Dendritic cell treated with granulocyte-macrophage colony-stimulating factor and Interleukin-4, amounts not matched to agents 40 ng/mL and 50 ng/mL, for 4 days (primary cell): Measurements from ENCODE around the gene UTP14C.
"Not testable (repeated sequence)": the region's sequence is repeated elsewhere in the genome, so short reads cannot be mapped to it uniquely, and the experiment has no call there.

ENCODE experiments used
- H3K27ac Mint-ChIP-seq: one replicate; pipeline ENCODE4 v1.8.0; 2022; ENCODE audit warnings: mild to moderate bottlenecking, mixed read lengths
- H3K27me3 Mint-ChIP-seq: one replicate; pipeline ENCODE4 v1.8.0; 2022; ENCODE audit warnings: mild to moderate bottlenecking, mixed read lengths
- H3K36me3 Mint-ChIP-seq: one replicate; pipeline ENCODE4 v1.8.0; 2022; ENCODE audit warnings: low read depth, mixed read lengths
- H3K4me1 Mint-ChIP-seq: one replicate; pipeline ENCODE4 v1.8.0; 2022; ENCODE audit warnings: low read depth, mixed read lengths
- H3K4me3 Mint-ChIP-seq: one replicate; pipeline ENCODE4 v1.8.0; 2022; ENCODE audit warnings: mild to moderate bottlenecking, moderate library complexity, mixed read lengths
- H3K9me3 Mint-ChIP-seq: one replicate; pipeline ENCODE4 v1.8.0; 2022; ENCODE audit warnings: mixed read lengths
- intact Hi-C: fragments of 100-400 bp; cut with micrococcal nuclease; formaldehyde crosslinking; loops from one replicate; pipeline ENCODE4 v1.15.0; 2022

Gene UTP14C

GRCh38 chr13:52024481-52024880 lies at the start of gene UTP14C:
TSS of gene UTP14C (plus strand) at chr13:52024691. CDS start at chr13:52028805, 4,114 bp downstream.
- Mint-ChIP-seq H3K4me3 (no peak within 1 kb of the TSS), H3K4me1 (peaks cover 6% of the 10 kb centered on the region), H3K9me3 (peaks cover 27% of the 10 kb centered on the region)

GRCh38 chr13:51976423-51976822 lies 48.1 kb upstream of the UTP14C start:
- no peak overlapping the region for H3K4me3 Mint-ChIP-seq
- no peaks in the 10 kb centered on the region for H3K9me3 Mint-ChIP-seq
- intact Hi-C loops = no loop called here
- H3K36me3 Mint-ChIP-seq = no peaks in the 10 kb centered on the region
- H3K27me3 Mint-ChIP-seq = no peaks in the 10 kb centered on the region
- no peak overlapping the region for H3K27ac Mint-ChIP-seq
- no peaks in the 10 kb centered on the region for H3K4me1 Mint-ChIP-seq

More at GRCh38 chr13:52024481-52024880, at the start of gene UTP14C:
- no peaks in the 10 kb centered on the region for H3K27me3 Mint-ChIP-seq
- peaks cover 92% of the 10 kb centered on the region for H3K36me3 Mint-ChIP-seq
- intact Hi-C loops = no loop called here
- H3K27ac Mint-ChIP-seq = no peak within 1 kb of the TSS

DNA sequence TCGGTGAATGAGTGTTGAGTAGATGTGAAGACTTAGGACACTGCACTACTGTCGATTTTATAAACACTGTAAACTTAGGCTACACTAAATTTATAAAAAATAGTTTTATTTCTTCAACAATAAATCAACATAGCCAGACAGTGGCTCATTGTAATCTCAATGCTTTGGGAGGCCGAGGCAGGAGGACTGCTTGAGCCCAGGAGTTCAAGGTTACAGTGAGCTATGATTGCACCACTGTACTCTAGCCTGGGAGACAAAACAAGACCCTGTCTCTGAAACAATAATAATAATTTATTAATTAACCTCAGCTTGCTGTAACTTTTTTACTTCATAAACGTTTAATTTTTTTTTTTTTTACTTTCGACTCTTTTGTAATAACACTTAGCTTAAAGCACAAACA lies 47.6 kb upstream of the UTP14C start:
- H3K36me3 Mint-ChIP-seq = no peaks in the 10 kb centered on the region
- H3K27ac Mint-ChIP-seq = no peak overlapping the region
- intact Hi-C loops = no loop called here
- H3K9me3 Mint-ChIP-seq = no peaks in the 10 kb centered on the region
- no peak overlapping the region for H3K4me3 Mint-ChIP-seq
- no peaks in the 10 kb centered on the region for H3K27me3 Mint-ChIP-seq
- H3K4me1 Mint-ChIP-seq = no peaks in the 10 kb centered on the region

- Mint-ChIP-seq H3K4me3 (no peak overlapping the region), H3K4me1 (no peaks in the 10 kb centered on the region), H3K36me3 (no peaks in the 10 kb centered on the region), H3K27ac (no peak overlapping the region), H3K27me3 (no peaks in the 10 kb centered on the region), H3K9me3 (no peaks in the 10 kb centered on the region)
- intact Hi-C loops = no loop called here
Measured at GRCh38 chr13:51977625-51978024, 46.9 kb upstream of the UTP14C start.

DNA sequence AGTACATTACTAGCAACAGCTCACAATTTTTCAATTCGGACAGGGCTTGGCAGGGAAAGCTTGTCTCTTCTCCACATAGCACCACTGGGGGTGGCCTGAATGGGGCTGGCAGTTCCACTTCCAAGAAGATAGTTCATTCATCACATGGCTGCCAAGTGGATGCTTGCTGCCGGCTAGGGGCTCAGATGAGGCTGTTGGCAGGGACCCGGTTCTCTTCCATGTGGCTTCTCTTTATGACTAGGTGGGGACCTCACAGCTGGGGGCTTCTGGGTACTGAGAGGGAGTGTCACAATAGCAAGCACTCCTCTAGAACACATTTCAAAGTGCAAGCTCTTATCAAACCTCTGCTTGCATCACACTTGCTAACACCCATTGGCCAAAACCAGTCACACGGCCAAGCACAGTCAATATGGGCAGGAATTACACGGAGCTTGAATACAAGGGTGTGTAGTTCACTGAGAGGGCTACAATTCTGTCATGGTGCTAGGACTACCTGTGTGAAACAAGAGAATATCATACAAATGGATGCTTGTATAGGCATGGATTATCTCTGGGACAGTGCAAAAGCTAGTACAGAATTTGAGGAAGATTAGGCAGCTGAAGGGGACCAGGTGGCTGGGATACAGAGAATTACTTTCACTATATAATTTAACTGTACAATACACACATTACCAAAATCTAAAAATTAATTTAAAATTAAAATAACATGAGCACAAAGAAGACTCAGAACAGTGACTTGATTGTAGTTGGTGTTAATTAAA lies 45.5 kb upstream of the UTP14C start:
- H3K4me3 Mint-ChIP-seq = no peak overlapping the region
- H3K4me1 Mint-ChIP-seq = no peaks in the 10 kb centered on the region
- H3K9me3 Mint-ChIP-seq = no peaks in the 10 kb centered on the region
- no peaks in the 10 kb centered on the region for H3K36me3 Mint-ChIP-seq
- intact Hi-C loops = no loop called here
- H3K27me3 Mint-ChIP-seq = no peaks in the 10 kb centered on the region
- H3K27ac Mint-ChIP-seq = no peak overlapping the region

DNA sequence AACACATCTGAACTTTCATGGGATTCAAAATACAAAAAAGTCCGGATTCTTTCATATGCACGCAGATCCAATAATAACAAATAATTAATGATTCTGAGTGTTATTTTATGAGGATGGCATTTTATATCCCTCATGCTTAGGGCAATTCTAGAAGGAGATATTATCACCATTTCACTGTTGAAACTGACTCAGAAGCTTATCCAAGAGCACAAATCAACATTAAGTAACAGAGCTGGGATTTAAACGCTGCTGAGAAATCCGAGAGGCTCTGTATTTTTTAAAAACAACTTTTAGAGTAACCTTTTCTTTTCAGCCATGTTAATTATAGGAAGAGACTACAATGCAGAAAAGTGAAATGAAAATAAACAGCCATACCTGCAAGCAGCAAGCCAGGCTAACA lies 43.6 kb upstream of the UTP14C start:
- Mint-ChIP-seq H3K27me3 (peaks cover 4% of the 10 kb centered on the region), H3K4me3 (no peak overlapping the region)
- intact Hi-C loops = no loop called here

DNA sequence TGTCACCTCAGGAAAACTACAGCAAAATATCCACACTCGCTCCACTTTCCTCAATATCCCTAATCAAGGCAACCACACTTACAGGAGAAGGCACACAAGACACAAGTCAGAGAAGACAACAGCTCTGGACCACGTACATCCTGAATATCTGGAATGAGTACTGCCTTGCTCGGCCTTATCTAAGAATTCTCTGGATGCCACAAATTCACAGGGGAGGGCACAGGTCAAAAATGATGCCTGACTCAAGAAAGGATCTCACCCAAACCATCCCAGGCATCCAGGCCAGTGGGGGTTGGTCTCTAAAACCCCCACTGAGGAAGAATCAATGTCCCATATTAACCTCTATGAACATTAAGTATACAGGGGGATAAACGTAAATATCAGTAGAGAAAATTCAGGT lies 43.1 kb upstream of the UTP14C start:
- no peaks in the 10 kb centered on the region for H3K9me3 Mint-ChIP-seq
- no peaks in the 10 kb centered on the region for H3K36me3 Mint-ChIP-seq
- H3K27me3 Mint-ChIP-seq = peaks cover 4% of the 10 kb centered on the region
- no peak overlapping the region for H3K4me3 Mint-ChIP-seq
- no peak overlapping the region for H3K27ac Mint-ChIP-seq
- H3K4me1 Mint-ChIP-seq = no peaks in the 10 kb centered on the region
- intact Hi-C loops = no loop called here

More for the DNA sequence above, 43.6 kb upstream of the UTP14C start:
- Mint-ChIP-seq H3K9me3 (no peaks in the 10 kb centered on the region), H3K27ac (no peak overlapping the region), H3K36me3 (no peaks in the 10 kb centered on the region), H3K4me1 (no peaks in the 10 kb centered on the region)

GRCh38 chr13:51983292-51983691 lies 41.2 kb upstream of the UTP14C start:
- not testable (repeated sequence) for H3K27me3 Mint-ChIP-seq, H3K4me1 Mint-ChIP-seq, H3K27ac Mint-ChIP-seq

DNA sequence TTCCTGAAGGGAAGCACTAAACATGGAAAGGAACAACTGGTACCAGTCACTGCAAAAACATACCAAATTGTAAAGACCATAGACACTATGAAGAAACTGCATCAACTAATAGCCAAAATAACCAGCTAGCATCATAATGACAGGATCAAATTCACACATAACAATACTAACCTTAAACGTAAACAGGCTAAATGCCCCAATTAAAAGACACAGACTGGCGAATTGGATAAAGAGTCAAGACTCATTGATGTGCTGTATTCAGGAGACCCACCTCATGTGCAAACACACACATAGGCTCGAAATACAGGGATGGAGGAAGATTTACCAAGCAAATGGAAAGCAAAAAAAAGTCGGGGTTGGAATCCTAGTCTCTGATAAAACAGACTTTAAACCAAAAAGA lies 39.6 kb upstream of the UTP14C start:
- H3K4me1 Mint-ChIP-seq, H3K27me3 Mint-ChIP-seq, H3K27ac Mint-ChIP-seq, H3K4me3 Mint-ChIP-seq, H3K36me3 Mint-ChIP-seq, H3K9me3 Mint-ChIP-seq, intact Hi-C loops: not testable (repeated sequence)

More at GRCh38 chr13:51983292-51983691, 41.2 kb upstream of the UTP14C start:
- H3K9me3 Mint-ChIP-seq, H3K36me3 Mint-ChIP-seq, intact Hi-C loops, H3K4me3 Mint-ChIP-seq: not testable (repeated sequence)

GRCh38 chr13:51988988-51989618 lies 35.4 kb upstream of the UTP14C start:
- H3K27me3 Mint-ChIP-seq = peaks cover 4% of the 10 kb centered on the region
- no peak overlapping the region for H3K4me3 Mint-ChIP-seq
- H3K9me3 Mint-ChIP-seq = no peaks in the 10 kb centered on the region
- H3K36me3 Mint-ChIP-seq = no peaks in the 10 kb centered on the region
- intact Hi-C loops = no loop called here
- H3K27ac Mint-ChIP-seq = no peak overlapping the region
- H3K4me1 Mint-ChIP-seq = no peaks in the 10 kb centered on the region

DNA sequence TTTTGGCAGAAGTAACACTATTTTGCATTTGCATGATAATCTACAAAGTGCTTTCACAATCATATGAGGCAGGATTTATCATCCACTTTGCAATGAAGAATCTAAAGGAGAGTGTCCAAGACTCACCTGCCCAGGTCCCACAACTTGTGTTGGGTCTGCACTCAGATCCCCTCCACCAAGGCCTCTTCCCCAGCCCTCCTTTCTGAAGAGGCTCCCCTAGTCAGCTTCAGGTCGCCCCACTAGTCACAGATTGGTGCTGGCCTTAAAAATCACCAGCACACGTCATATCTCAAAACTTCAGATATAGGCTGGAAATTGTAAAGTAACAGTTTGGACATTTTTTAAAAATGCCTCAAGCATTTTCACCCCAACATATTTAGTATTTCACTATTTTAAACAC lies 30.8 kb upstream of the UTP14C start:
- peaks cover 16% of the 10 kb centered on the region for H3K4me1 Mint-ChIP-seq
- H3K36me3 Mint-ChIP-seq = no peaks in the 10 kb centered on the region
- H3K27me3 Mint-ChIP-seq = peaks cover 4% of the 10 kb centered on the region
- no peak overlapping the region for H3K4me3 Mint-ChIP-seq
- no peaks in the 10 kb centered on the region for H3K9me3 Mint-ChIP-seq
- H3K27ac Mint-ChIP-seq = no peak overlapping the region
- intact Hi-C loops = no loop called here

DNA sequence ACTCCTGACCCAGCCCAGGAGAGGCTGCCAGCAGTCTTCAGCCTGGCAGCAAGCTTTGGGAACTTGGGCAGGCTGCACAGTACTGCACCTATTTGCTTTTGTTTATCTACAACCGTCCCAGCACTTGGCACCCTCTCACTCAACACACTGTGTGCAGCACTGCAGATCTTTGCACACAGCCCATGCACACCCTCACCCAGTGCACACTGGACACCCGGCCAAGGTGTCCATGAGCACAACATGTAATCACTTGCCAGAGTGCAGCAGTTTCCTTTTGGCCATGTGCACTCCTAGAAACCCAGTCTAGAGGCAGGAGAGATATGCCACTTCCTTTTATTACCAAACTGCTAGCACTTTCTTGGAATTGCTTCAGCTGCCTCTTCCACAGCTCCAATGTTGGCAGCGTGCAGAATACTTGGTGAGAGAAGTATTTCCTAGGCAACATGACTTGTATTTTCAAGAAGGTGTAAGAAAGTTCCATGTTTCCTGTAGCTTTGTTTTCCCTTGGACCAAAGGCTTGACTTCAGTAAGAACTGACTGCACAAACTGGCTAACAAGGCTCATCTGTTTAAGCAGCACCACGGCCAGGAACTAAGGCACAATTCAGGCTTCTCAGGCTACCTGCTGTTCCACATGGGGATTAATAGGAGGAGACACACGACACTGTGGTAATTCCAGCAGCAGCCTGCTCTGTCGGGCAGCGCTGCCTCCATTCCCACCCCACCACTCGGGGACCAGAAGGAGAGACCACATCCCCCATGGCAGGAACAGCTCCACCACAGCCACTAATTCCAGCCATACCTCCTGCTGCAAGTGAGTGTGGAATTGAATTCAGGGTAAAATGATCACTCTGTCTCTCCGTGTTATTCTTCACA lies 28.6 kb upstream of the UTP14C start:
- Mint-ChIP-seq H3K4me1 (peaks cover 16% of the 10 kb centered on the region), H3K4me3 (no peak overlapping the region), H3K27me3 (peaks cover 11% of the 10 kb centered on the region), H3K36me3 (no peaks in the 10 kb centered on the region), H3K27ac (peak overlapping the region; percentile 50), H3K9me3 (no peaks in the 10 kb centered on the region)
- intact Hi-C loops = no loop called here

- Mint-ChIP-seq H3K9me3 (no peaks in the 10 kb centered on the region), H3K4me3 (no peak overlapping the region), H3K27ac (no peak overlapping the region), H3K4me1 (peaks cover 16% of the 10 kb centered on the region), H3K36me3 (no peaks in the 10 kb centered on the region), H3K27me3 (peaks cover 11% of the 10 kb centered on the region)
- intact Hi-C loops = no loop called here
Measured at GRCh38 chr13:51996641-51997040, 27.9 kb upstream of the UTP14C start.

- Mint-ChIP-seq H3K4me1 (peaks cover 16% of the 10 kb centered on the region), H3K27me3 (peaks cover 11% of the 10 kb centered on the region), H3K36me3 (no peaks in the 10 kb centered on the region), H3K9me3 (no peaks in the 10 kb centered on the region), H3K4me3 (no peak overlapping the region), H3K27ac (no peak overlapping the region)
- intact Hi-C loops = no loop called here
Measured at GRCh38 chr13:51997186-51997585, 27.3 kb upstream of the UTP14C start.
